SK-N-SH (cell line): ENCODE results near the gene TBC1D1. TPM values are rescaled to one million over a fixed set of nuclear protein-coding genes. Genes with fewer than 3 reads are reported as not detected.

Experiments
- CTCF ChIA-PET: fragments of 300-600, 350-600 bp; formaldehyde crosslinking; extraction: SDS; loops from one replicate; lab custom pipeline; 2021; lab: Yijun Ruan, JAX
- POLR2A ChIA-PET: fragments of 350-600 bp; sonication (Branson Sonifier 250); formaldehyde crosslinking; extraction: SDS; loops from one replicate; lab custom pipeline; 2020; ENCODE audit warnings: antibody characterized with exemption, inconsistent platforms; lab: Yijun Ruan, JAX
- DNase-seq: peaks from one replicate; pipeline ENCODE4 v3.0.0; 2012
- H2AFZ ChIP-seq: fragments of 200-600 bp; sonication (generic); 2 replicates; pipeline ENCODE4 v1.8.1; 2016; ENCODE audit warnings: antibody characterized with exemption, mild to moderate bottlenecking, low read depth
- H3F3A ChIP-seq: fragments of 200-600 bp; sonication (generic); replicated peaks from 2 replicates; pipeline ENCODE3; 2016; ENCODE audit warnings: antibody characterized with exemption, mild to moderate bottlenecking; ENCODE audit not compliant: insufficient read depth
- H3K27ac ChIP-seq, 2 experiments: fragments of 200-500 bp in 1 of 2; fragments of 200-600 bp in 1 of 2; sonication (Bioruptor generic) in 1 of 2; sonication (generic), shearing (Covaris generic) in 1 of 2; 2 replicates each; pipeline versions ENCODE4 v1.5.1 to v1.6.1; 2014 to 2016; ENCODE audit warnings: low read depth in 2 of 2, inconsistent platforms in 1 of 2, low read length in 1 of 2, mild to moderate bottlenecking in 1 of 2, mixed read lengths in 1 of 2
- H3K27me3 ChIP-seq: fragments of 200-600 bp; sonication (generic), shearing (Covaris generic); 2 replicates; pipeline ENCODE4 v1.6.1; 2016; ENCODE audit warnings: mixed run types; ENCODE audit not compliant: insufficient read depth
- H3K36me3 ChIP-seq, 2 experiments: fragments of 200-500 bp in 1 of 2; fragments of 200-600 bp in 1 of 2; sonication (Bioruptor generic) in 1 of 2; sonication (generic) in 1 of 2; replicated peaks in 1 of 2; 2 replicates each; pipeline versions ENCODE3 to v1.5.1; 2014 to 2016; ENCODE audit warnings: low read length in 1 of 2, mild to moderate bottlenecking in 1 of 2; ENCODE audit not compliant: insufficient read depth in 2 of 2, control insufficient read depth in 1 of 2
- H3K4me1 ChIP-seq, 2 experiments: fragments of 200-500 bp in 1 of 2; fragments of 200-600 bp in 1 of 2; sonication (Bioruptor generic) in 1 of 2; sonication (generic), shearing (Covaris generic) in 1 of 2; 2 replicates each; pipeline versions ENCODE4 v1.5.1 to v1.6.1; 2014 to 2016; ENCODE audit warnings: low read depth in 1 of 2, low read length in 1 of 2, mixed run types in 1 of 2; ENCODE audit not compliant: insufficient read depth in 2 of 2, control insufficient read depth in 1 of 2
- H3K4me2 ChIP-seq: fragments of 200-600 bp; sonication (generic), shearing (Covaris generic); 2 replicates; pipeline ENCODE4 v1.6.1; 2017; ENCODE audit warnings: mixed run types
- H3K4me3 ChIP-seq, 2 experiments: fragments of 200-500 bp in 1 of 2; fragments of 200-600 bp in 1 of 2; sonication (Bioruptor generic) in 1 of 2; sonication (generic), shearing (Covaris generic) in 1 of 2; 2 replicates each; pipeline versions ENCODE4 v1.5.1 to v1.8.1; 2014 to 2016; ENCODE audit warnings: low read depth in 2 of 2, inconsistent platforms in 1 of 2, low read length in 1 of 2, mild to moderate bottlenecking in 1 of 2, mixed read lengths in 1 of 2, moderate library complexity in 1 of 2
- H3K79me2 ChIP-seq: fragments of 200-600 bp; sonication (generic); 2 replicates; pipeline ENCODE4 v1.8.1; 2017; ENCODE audit warnings: mild to moderate bottlenecking; ENCODE audit not compliant: insufficient read depth
- H3K9ac ChIP-seq: fragments of 200-600 bp; sonication (generic); 2 replicates; pipeline ENCODE4 v1.6.1; 2017; ENCODE audit warnings: mixed run types
- H3K9me2 ChIP-seq: fragments of 200-600 bp; sonication (generic); 2 replicates; pipeline ENCODE4 v1.6.1; 2017; ENCODE audit warnings: mixed run types
- H3K9me3 ChIP-seq: fragments of 200-600 bp; sonication (generic); 2 replicates; pipeline ENCODE4 v1.6.1; 2017; ENCODE audit warnings: mixed run types, mild to moderate bottlenecking, moderate library complexity
- H4K20me1 ChIP-seq: fragments of 200-600 bp; sonication (generic); 2 replicates; pipeline ENCODE4 v1.6.1; 2017; ENCODE audit warnings: mild to moderate bottlenecking, mixed run types; ENCODE audit not compliant: insufficient read depth
- CHD2 ChIP-seq: fragments of 150-350 bp; IDR thresholded peaks from 2 replicates; pipeline ENCODE4 v1.6.1; 2018; ENCODE audit warnings: low read length; ENCODE audit not compliant: partially characterized antibody
- EP300 ChIP-seq, 2 experiments: IDR thresholded peaks; 2 replicates each; pipeline versions ENCODE4 v1.4.0 to v1.6.1; 2012; ENCODE audit warnings: borderline replicate concordance in 1 of 2, low read depth in 1 of 2, low read length in 1 of 2
- POLR2AphosphoS5 ChIP-seq: IDR thresholded peaks from 2 replicates; pipeline ENCODE4 v1.6.1; 2012; ENCODE audit warnings: low read depth, low read length
- RCOR1 ChIP-seq: fragments of 150-350 bp; IDR thresholded peaks from 2 replicates; pipeline ENCODE4 v1.6.1; 2017; ENCODE audit warnings: antibody characterized with exemption, low read length
- RFX5 ChIP-seq: IDR thresholded peaks from 2 replicates; pipeline ENCODE4 v1.6.1; 2012; ENCODE audit warnings: mild to moderate bottlenecking, improper control_type of control experiment, low read length
- WGBS: methylation state at CpG from one replicate; pipeline ENCODE4 v1.1.6; 2017; ENCODE audit warnings: low lambda C conversion rate; 5-methylcytosine and 5-hydroxymethylcytosine counted together
- polyA plus RNA-seq, 3 experiments: library from polyadenylated mRNA; depleted of rRNA; stranded (reverse); fragments of >200 nt; gene quantifications; 2 replicates each; pipeline ENCODE4 v1.2.3, GENCODE V29; 2012
- TF ChIP-seq, protein P1 (sequence below): IDR thresholded peaks from 2 replicates; pipeline ENCODE4 v1.4.0; 2012; ENCODE audit warnings: low read depth, borderline replicate concordance
- TF ChIP-seq, protein P2 (sequence below): IDR thresholded peaks from 2 replicates; pipeline ENCODE4; 2012
- TF ChIP-seq, protein P3 (sequence below): IDR thresholded peaks from 2 replicates; pipeline ENCODE4 v1.4.0; 2012; ENCODE audit warnings: low read depth
- TF ChIP-seq, protein P4 (sequence below): fragments of 150-350 bp; IDR thresholded peaks from 2 replicates; pipeline ENCODE4 v1.6.1; 2016; ENCODE audit warnings: mild to moderate bottlenecking, low read depth, low read length
- TF ChIP-seq, protein P5 (sequence below): IDR thresholded peaks from 2 replicates; pipeline ENCODE4 v1.6.1; 2012; ENCODE audit warnings: mild to moderate bottlenecking, low read depth, low read length, moderate library complexity

Gene TBC1D1
- polyA plus RNA-seq, 1 of the 3 experiments (the other 2 are of a cell fraction) = 29.8 TPM

DNA sequence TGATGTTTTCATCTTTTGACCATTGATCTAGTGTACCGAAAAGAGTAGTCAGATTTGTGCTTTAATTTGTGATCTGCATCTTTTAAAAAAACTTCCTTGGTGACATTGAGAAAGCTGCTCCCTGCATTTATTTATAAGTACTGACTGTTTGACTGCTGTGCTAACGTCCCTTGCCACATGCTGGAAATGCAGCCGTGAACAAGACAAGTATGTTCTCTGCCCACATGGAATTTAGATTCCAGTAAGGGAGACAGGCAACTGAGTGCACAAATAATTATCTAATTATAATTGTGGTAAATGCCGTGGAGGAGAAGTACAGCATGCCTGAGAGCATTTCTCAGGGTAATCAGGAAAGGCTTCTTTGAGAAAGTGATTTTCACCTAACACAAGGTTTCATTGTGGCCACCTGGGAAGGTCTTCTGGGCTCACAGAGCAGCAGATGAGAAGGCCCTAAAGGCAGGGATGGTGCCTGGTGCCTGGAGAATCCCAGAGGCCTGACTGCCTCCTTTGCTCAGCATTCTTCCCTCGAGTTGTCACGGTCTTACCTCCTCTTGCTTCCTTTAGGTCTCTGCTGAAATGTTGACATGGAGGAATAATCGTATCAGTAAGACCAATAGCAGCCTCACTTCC is 125.1 kb downstream of the TBC1D1 start:
- H3K4me3 ChIP-seq = no peak overlapping the region
- no peaks in the 10 kb centered on the region for H3K9me3 ChIP-seq
- H3K4me2 ChIP-seq = no peak overlapping the region
- no peak for DNase-seq
- H3K79me2 ChIP-seq = no peaks in the 10 kb centered on the region
- no peaks in the 10 kb centered on the region; the same call in 1 of the 2 replicates for H4K20me1 ChIP-seq
- no peak overlapping the region for H3K9ac ChIP-seq
- 94% methylated on average over 7 of the region's 7 CpGs for WGBS
- ChIA-PET CTCF (no interaction called here), POLR2A (no interaction called here)
- peaks cover 0 to 9% of the 10 kb centered on the region in 2 experiments; a peak in 1 of 4 replicates for H3K4me1 ChIP-seq
- H3K27me3 ChIP-seq = no peaks in the 10 kb centered on the region
- no peak for TF ChIP-seq RFX5
- TF ChIP-seq POLR2AphosphoS5 = no peak
- TF ChIP-seq, protein P1, sequence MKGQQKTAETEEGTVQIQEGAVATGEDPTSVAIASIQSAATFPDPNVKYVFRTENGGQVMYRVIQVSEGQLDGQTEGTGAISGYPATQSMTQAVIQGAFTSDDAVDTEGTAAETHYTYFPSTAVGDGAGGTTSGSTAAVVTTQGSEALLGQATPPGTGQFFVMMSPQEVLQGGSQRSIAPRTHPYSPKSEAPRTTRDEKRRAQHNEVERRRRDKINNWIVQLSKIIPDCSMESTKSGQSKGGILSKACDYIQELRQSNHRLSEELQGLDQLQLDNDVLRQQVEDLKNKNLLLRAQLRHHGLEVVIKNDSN = no peak
- TF ChIP-seq EP300 (IDR thresholded peaks at IDR 0.05; ENCODE audit: borderline replicate concordance in 1 of 2, low read depth in 1 of 2, low read length in 1 of 2) = no peak
- TF ChIP-seq, protein P2, sequence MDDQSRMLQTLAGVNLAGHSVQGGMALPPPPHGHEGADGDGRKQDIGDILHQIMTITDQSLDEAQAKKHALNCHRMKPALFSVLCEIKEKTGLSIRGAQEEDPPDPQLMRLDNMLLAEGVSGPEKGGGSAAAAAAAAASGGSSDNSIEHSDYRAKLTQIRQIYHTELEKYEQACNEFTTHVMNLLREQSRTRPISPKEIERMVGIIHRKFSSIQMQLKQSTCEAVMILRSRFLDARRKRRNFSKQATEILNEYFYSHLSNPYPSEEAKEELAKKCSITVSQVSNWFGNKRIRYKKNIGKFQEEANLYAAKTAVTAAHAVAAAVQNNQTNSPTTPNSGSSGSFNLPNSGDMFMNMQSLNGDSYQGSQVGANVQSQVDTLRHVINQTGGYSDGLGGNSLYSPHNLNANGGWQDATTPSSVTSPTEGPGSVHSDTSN = no peak
- TF ChIP-seq, protein P3, sequence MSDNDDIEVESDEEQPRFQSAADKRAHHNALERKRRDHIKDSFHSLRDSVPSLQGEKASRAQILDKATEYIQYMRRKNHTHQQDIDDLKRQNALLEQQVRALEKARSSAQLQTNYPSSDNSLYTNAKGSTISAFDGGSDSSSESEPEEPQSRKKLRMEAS = no peak
- TF ChIP-seq, protein P4, sequence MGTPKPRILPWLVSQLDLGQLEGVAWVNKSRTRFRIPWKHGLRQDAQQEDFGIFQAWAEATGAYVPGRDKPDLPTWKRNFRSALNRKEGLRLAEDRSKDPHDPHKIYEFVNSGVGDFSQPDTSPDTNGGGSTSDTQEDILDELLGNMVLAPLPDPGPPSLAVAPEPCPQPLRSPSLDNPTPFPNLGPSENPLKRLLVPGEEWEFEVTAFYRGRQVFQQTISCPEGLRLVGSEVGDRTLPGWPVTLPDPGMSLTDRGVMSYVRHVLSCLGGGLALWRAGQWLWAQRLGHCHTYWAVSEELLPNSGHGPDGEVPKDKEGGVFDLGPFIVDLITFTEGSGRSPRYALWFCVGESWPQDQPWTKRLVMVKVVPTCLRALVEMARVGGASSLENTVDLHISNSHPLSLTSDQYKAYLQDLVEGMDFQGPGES = no peak
- TF ChIP-seq RCOR1 = no peak
- TF ChIP-seq CHD2 = no peak
- TF ChIP-seq, protein P5, sequence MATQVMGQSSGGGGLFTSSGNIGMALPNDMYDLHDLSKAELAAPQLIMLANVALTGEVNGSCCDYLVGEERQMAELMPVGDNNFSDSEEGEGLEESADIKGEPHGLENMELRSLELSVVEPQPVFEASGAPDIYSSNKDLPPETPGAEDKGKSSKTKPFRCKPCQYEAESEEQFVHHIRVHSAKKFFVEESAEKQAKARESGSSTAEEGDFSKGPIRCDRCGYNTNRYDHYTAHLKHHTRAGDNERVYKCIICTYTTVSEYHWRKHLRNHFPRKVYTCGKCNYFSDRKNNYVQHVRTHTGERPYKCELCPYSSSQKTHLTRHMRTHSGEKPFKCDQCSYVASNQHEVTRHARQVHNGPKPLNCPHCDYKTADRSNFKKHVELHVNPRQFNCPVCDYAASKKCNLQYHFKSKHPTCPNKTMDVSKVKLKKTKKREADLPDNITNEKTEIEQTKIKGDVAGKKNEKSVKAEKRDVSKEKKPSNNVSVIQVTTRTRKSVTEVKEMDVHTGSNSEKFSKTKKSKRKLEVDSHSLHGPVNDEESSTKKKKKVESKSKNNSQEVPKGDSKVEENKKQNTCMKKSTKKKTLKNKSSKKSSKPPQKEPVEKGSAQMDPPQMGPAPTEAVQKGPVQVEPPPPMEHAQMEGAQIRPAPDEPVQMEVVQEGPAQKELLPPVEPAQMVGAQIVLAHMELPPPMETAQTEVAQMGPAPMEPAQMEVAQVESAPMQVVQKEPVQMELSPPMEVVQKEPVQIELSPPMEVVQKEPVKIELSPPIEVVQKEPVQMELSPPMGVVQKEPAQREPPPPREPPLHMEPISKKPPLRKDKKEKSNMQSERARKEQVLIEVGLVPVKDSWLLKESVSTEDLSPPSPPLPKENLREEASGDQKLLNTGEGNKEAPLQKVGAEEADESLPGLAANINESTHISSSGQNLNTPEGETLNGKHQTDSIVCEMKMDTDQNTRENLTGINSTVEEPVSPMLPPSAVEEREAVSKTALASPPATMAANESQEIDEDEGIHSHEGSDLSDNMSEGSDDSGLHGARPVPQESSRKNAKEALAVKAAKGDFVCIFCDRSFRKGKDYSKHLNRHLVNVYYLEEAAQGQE = no peak
- H3F3A ChIP-seq = no peaks in the 10 kb centered on the region
- H3K27ac ChIP-seq = no peak overlapping the region
- H2AFZ ChIP-seq = no peak overlapping the region
- H3K9me2 ChIP-seq = no peaks in the 10 kb centered on the region
- H3K36me3 ChIP-seq = peaks cover 3 to 10% of the 10 kb centered on the region in 2 experiments
